ENCODE results near the gene TBL3. TPM values are rescaled to one million over a fixed set of nuclear protein-coding genes. Genes with fewer than 3 reads are reported as not detected.

The TBL3 gene
- total RNA-seq, result 10 to 100 TPM; 19.3 to 68.7 (median 21.5) TPM
- polyA plus RNA-seq, result 10 to 100 TPM; 57.9 to 59.5 TPM
- long read RNA-seq, donor 1, full-length matches to known transcripts, result 46 of 82 reads
- long read RNA-seq, donor 1, partial matches to known transcripts, result 24 of 82 reads
- long read RNA-seq, donor 1, other reads (novel, unspliced or antisense), result 12 of 82 reads
- long read RNA-seq, donor 2, full-length matches to known transcripts, result 170 of 216 reads
- long read RNA-seq, donor 2, partial matches to known transcripts, result 21 of 216 reads
- long read RNA-seq, donor 2, other reads (novel, unspliced or antisense), result 25 of 216 reads
- long read RNA-seq, donor 3, full-length matches to known transcripts, result 59 of 98 reads
- long read RNA-seq, donor 3, partial matches to known transcripts, result 34 of 98 reads
- long read RNA-seq, donor 3, other reads (novel, unspliced or antisense), result 5 of 98 reads

DNA sequence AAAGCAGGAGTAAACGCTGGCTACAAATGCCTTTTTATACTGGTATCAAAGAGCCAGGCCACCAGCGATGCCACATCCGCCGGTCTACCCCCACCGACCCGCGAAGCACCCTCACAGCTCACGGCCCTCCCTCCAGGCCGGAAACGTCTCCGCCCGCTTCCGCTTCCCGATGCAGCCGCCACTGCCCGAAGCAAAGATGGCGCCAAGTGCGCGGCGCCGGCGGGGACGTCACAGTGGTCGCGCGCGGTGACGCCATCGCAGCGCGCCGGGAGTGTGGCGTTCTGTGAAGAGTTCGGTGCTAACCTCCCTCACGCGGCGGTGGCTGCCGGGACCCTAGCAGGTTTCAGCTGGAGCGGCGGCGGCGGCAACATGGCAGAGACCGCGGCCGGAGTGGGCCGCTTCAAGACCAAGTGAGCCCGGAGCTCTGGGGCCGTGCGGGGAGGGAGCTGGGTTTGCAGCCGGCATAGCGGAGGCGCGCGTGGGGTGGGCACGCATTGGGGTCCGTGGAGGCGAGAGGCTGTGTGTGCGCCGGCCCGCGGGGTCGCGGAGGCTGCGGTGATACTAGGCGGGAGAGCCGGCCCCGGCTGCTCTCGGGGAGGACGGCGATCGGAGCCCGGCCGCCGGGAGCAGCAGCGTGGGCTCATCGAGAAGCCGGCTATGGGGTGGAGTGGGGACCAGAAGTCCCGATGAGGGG, at the start of gene TBL3:
Gene TBL3 (plus strand): TSS at position 258 of the 694 bp plus-strand sequence. CDS start 112 bp downstream, at position 370.
- peaks cover 0 to 29% (median 20%) of the 10 kb centered on the region in 12 donors for H3K4me1 ChIP-seq
- WGBS, 4 donors, result 0 to 1% (median 1%) methylated on average over 42 to 78 of the region's 78 CpGs
- TF ChIP-seq, protein P1, sequence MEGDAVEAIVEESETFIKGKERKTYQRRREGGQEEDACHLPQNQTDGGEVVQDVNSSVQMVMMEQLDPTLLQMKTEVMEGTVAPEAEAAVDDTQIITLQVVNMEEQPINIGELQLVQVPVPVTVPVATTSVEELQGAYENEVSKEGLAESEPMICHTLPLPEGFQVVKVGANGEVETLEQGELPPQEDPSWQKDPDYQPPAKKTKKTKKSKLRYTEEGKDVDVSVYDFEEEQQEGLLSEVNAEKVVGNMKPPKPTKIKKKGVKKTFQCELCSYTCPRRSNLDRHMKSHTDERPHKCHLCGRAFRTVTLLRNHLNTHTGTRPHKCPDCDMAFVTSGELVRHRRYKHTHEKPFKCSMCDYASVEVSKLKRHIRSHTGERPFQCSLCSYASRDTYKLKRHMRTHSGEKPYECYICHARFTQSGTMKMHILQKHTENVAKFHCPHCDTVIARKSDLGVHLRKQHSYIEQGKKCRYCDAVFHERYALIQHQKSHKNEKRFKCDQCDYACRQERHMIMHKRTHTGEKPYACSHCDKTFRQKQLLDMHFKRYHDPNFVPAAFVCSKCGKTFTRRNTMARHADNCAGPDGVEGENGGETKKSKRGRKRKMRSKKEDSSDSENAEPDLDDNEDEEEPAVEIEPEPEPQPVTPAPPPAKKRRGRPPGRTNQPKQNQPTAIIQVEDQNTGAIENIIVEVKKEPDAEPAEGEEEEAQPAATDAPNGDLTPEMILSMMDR (IDR thresholded peaks at IDR 0.05), result no peak
- TF ChIP-seq POLR2A (IDR thresholded peaks at IDR 0.05), result peak; percentile 54 to 90

DNA sequence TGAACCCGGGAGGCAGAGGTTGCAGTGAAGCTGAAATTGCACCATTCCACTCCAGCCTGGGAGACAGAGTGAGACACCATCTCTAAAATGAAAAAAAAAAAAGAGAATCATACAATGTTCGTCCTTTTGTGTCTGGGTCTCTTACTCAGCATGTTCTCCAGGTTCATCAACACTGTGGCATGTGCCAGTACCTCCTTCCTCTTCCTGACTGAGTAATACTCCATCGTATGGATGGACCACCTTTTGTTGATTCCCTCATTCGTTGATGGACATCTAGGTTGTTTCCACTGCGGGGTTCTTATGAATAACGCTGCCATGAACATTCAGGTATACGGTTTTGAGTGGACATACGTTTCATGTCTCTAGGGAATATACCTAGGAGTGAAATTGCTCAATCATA, 49.5 kb upstream of the TBL3 start:
- no peaks in the 10 kb centered on the region for H3K9me3 ChIP-seq
- WGBS, 4 donors, result 73 to 79% (median 76%) methylated on average over 8 of the region's 8 CpGs
- intact Hi-C loops (cut with DNase I), result no loop called here
- H3K4me1 ChIP-seq, result peaks cover 0 to 20% (median 0%) of the 10 kb centered on the region in 12 donors
- H3K4me3 ChIP-seq, result no peak overlapping the region
- ATAC-seq (no peak), DNase-seq (no peak)
- no peak overlapping the region for H3K27ac ChIP-seq
- H3K36me3 ChIP-seq, result no peaks in the 10 kb centered on the region
- TF ChIP-seq, protein P1 (IDR thresholded peaks at IDR 0.05), result no peak
- no peak for TF ChIP-seq POLR2A (IDR thresholded peaks at IDR 0.05)
- peaks cover 26 to 73% (median 59%) of the 10 kb centered on the region in 9 donors for H3K27me3 ChIP-seq

More for the DNA sequence above, at the start of gene TBL3:
- H3K36me3 ChIP-seq, result peaks cover 0 to 30% (median 27%) of the 10 kb centered on the region in 9 donors
- H3K9me3 ChIP-seq, result no peaks in the 10 kb centered on the region
- ATAC-seq (peak; percentile 91 to 98 (median 94)), DNase-seq (peak; percentile 94 to 97 (median 95))
- intact Hi-C loops (cut with DNase I), result no loop called here
- H3K27me3 ChIP-seq, result peaks cover 0 to 31% (median 0%) of the 10 kb centered on the region in 9 donors
- H3K27ac ChIP-seq, result peak within 1 kb of the TSS; percentile 67 to 95 (median 92)
- peak within 1 kb of the TSS; percentile 76 to 100 (median 96) for H3K4me3 ChIP-seq

DNA sequence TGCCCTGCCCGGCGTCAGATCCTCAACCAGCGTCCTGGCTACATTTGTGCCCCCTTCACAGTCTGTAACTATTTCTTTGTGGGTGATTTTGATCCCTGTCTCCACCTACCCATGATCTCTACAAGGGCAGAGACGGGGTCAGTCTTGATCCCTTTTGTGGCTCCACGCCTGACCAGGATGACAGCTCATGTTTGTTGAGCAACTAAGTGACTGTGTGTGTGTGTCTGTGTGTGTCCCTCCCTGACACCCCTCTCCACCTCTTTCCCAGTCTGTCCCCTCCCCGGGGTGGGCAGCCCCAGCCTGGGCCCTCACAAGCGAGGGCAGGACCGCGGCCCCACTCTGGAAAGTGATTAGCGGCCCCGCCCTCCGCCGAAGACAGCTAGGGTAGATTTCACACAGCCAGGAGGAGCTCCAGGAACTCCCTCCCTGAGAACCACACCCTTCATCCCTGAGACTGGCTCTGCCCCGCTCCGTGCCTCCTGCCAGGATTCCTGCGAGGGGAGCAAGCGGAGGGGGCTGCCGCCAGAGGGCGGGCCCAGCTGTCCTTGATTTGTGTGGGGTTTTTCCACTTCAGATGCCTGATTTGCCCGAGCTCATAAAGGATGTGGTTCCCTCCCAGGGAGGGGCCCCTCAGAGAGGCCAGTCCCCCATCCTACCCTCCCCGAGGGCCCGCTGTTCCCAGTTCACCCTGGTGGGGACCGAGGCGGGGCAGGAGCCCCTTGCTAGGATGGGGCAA, 48.4 kb upstream of the TBL3 start:
- no peak overlapping the region for H3K27ac ChIP-seq
- no peak overlapping the region for H3K4me3 ChIP-seq
- 14 to 22% (median 17%) methylated on average over 19 to 24 of the region's 24 CpGs for WGBS, 4 donors
- TF ChIP-seq, protein P1 (IDR thresholded peaks at IDR 0.05), result peak in 3 of 12 donors; percentile 12 to 26 (median 19)
- no peak for TF ChIP-seq POLR2A (IDR thresholded peaks at IDR 0.05)
- intact Hi-C loops (cut with DNase I), result no loop called here
- peak in 1 of 5 donors; percentile 71 for DNase-seq
- H3K4me1 ChIP-seq, result peaks cover 0 to 10% (median 0%) of the 10 kb centered on the region in 12 donors
- ATAC-seq, result peak in 3 of 4 donors; percentile 26 to 41 (median 34)
- no peaks in the 10 kb centered on the region for H3K9me3 ChIP-seq
- no peaks in the 10 kb centered on the region for H3K36me3 ChIP-seq
- H3K27me3 ChIP-seq, result peaks cover 18 to 64% (median 51%) of the 10 kb centered on the region in 9 donors

All from heart left ventricle (tissue), 16 donors.